Adipocyte (in vitro differentiated cells): Measurements from ENCODE around the gene ANKFN1.

ENCODE experiments used
- DNase-seq: peaks from one replicate; pipeline ENCODE4 v3.0.0-alpha.2; 2015; ENCODE audit warnings: low read depth
- H3K27me3 ChIP-seq: replicated peaks from 2 replicates; pipeline ENCODE4 v1.7.0; 2013; ENCODE audit warnings: mild to moderate bottlenecking, low read length, moderate library complexity; ENCODE audit not compliant: control insufficient read depth, insufficient read depth
- H3K36me3 ChIP-seq: 2 replicates; pipeline ENCODE4 v1.7.0; 2013; ENCODE audit warnings: low read length, mild to moderate bottlenecking, moderate library complexity; ENCODE audit not compliant: control insufficient read depth, insufficient read depth, severe bottlenecking
- H3K4me1 ChIP-seq: 2 replicates; pipeline ENCODE4 v1.7.0; 2013; ENCODE audit warnings: mild to moderate bottlenecking, low read length, moderate library complexity; ENCODE audit not compliant: control insufficient read depth, insufficient read depth
- H3K4me3 ChIP-seq: 2 replicates; pipeline ENCODE4 v1.7.0; 2013; ENCODE audit warnings: mild to moderate bottlenecking, low read length, moderate library complexity
- H3K9ac ChIP-seq: 2 replicates; pipeline ENCODE4 v1.7.0; 2013; ENCODE audit warnings: mild to moderate bottlenecking, low read length, moderate library complexity
- H3K9me3 ChIP-seq: 2 replicates; pipeline ENCODE4 v1.7.0; 2013; ENCODE audit warnings: mild to moderate bottlenecking, low read length, moderate library complexity; ENCODE audit not compliant: control insufficient read depth

The ANKFN1 gene

GRCh38 chr17:56171186-56171959, 18.1 kb downstream of the ANKFN1 start:
- DNase-seq: peak; percentile 48
- no peaks in the 10 kb centered on the region for H3K27me3 ChIP-seq

GRCh38 chr17:56172517-56172982, 19.3 kb downstream of the ANKFN1 start:
- Histone ChIP-seq H3K4me1 (peaks cover 11% of the 10 kb centered on the region), H3K4me3 (no peak overlapping the region), H3K27me3 (no peaks in the 10 kb centered on the region), H3K36me3 (no peaks in the 10 kb centered on the region), H3K9ac (no peak overlapping the region), H3K9me3 (no peaks in the 10 kb centered on the region)
- DNase-seq: peak; percentile 69

More at GRCh38 chr17:56171186-56171959, 18.1 kb downstream of the ANKFN1 start:
- Histone ChIP-seq H3K9me3 (no peaks in the 10 kb centered on the region), H3K36me3 (no peaks in the 10 kb centered on the region), H3K9ac (no peak overlapping the region), H3K4me3 (no peak overlapping the region), H3K4me1 (peaks cover 10% of the 10 kb centered on the region)

- no peaks in the 10 kb centered on the region for H3K9me3 ChIP-seq
- no peaks in the 10 kb centered on the region for H3K36me3 ChIP-seq
- H3K9ac ChIP-seq: no peak overlapping the region
- DNase-seq: no peak
- H3K4me1 ChIP-seq: peaks cover 11% of the 10 kb centered on the region
- no peak overlapping the region for H3K4me3 ChIP-seq
- H3K27me3 ChIP-seq: no peaks in the 10 kb centered on the region
Observed at GRCh38 chr17:56173026-56173425, 19.8 kb downstream of the ANKFN1 start.

- no peak overlapping the region for H3K4me3 ChIP-seq
- DNase-seq: peak; percentile 32
- no peaks in the 10 kb centered on the region for H3K36me3 ChIP-seq
- H3K4me1 ChIP-seq: peaks cover 11% of the 10 kb centered on the region
- H3K9ac ChIP-seq: no peak overlapping the region
- no peaks in the 10 kb centered on the region for H3K27me3 ChIP-seq
- no peaks in the 10 kb centered on the region for H3K9me3 ChIP-seq
Observed at GRCh38 chr17:56173958-56174835, 20.9 kb downstream of the ANKFN1 start.

GRCh38 chr17:56175299-56175955, 22.2 kb downstream of the ANKFN1 start:
- Histone ChIP-seq H3K4me1 (peaks cover 11% of the 10 kb centered on the region), H3K9ac (no peak overlapping the region), H3K4me3 (no peak overlapping the region)

GRCh38 chr17:56176091-56176490, 22.8 kb downstream of the ANKFN1 start:
- H3K4me1 ChIP-seq: peaks cover 11% of the 10 kb centered on the region
- H3K36me3 ChIP-seq: no peaks in the 10 kb centered on the region
- no peak overlapping the region for H3K9ac ChIP-seq
- DNase-seq: peak; percentile 43
- H3K27me3 ChIP-seq: no peaks in the 10 kb centered on the region
- H3K9me3 ChIP-seq: no peaks in the 10 kb centered on the region
- H3K4me3 ChIP-seq: no peak overlapping the region

More at GRCh38 chr17:56175299-56175955, 22.2 kb downstream of the ANKFN1 start:
- DNase-seq: no peak
- H3K36me3 ChIP-seq: no peaks in the 10 kb centered on the region
- H3K9me3 ChIP-seq: no peaks in the 10 kb centered on the region
- no peaks in the 10 kb centered on the region for H3K27me3 ChIP-seq

- no peaks in the 10 kb centered on the region for H3K36me3 ChIP-seq
- no peak overlapping the region for H3K4me3 ChIP-seq
- H3K9ac ChIP-seq: no peak overlapping the region
- peaks cover 18% of the 10 kb centered on the region for H3K4me1 ChIP-seq
- no peak for DNase-seq
- no peaks in the 10 kb centered on the region for H3K27me3 ChIP-seq
- no peaks in the 10 kb centered on the region for H3K9me3 ChIP-seq
Observed at GRCh38 chr17:56177361-56177760, 24.1 kb downstream of the ANKFN1 start.

- Histone ChIP-seq H3K4me3 (no peak overlapping the region), H3K4me1 (peaks cover 19% of the 10 kb centered on the region), H3K36me3 (no peaks in the 10 kb centered on the region), H3K27me3 (no peaks in the 10 kb centered on the region), H3K9me3 (no peaks in the 10 kb centered on the region), H3K9ac (no peak overlapping the region)
- no peak for DNase-seq
Observed at GRCh38 chr17:56178203-56178602, 24.9 kb downstream of the ANKFN1 start.

GRCh38 chr17:56182081-56182480, 28.8 kb downstream of the ANKFN1 start:
- no peak for DNase-seq
- H3K27me3 ChIP-seq: no peaks in the 10 kb centered on the region
- no peak overlapping the region for H3K9ac ChIP-seq
- peaks cover 32% of the 10 kb centered on the region for H3K4me1 ChIP-seq
- no peaks in the 10 kb centered on the region for H3K9me3 ChIP-seq
- H3K4me3 ChIP-seq: no peak overlapping the region
- H3K36me3 ChIP-seq: no peaks in the 10 kb centered on the region

- Histone ChIP-seq H3K27me3 (no peaks in the 10 kb centered on the region), H3K9me3 (no peaks in the 10 kb centered on the region), H3K4me1 (peaks cover 32% of the 10 kb centered on the region), H3K4me3 (no peak overlapping the region), H3K36me3 (no peaks in the 10 kb centered on the region), H3K9ac (no peak overlapping the region)
- DNase-seq: no peak
Observed at GRCh38 chr17:56184650-56185049, 31.4 kb downstream of the ANKFN1 start.
